Mesenchymal stem cell (in vitro differentiated cells and primary cell): ENCODE measurements around the gene GSTT2.

Experiments used
- DNase-seq: peaks from one replicate; pipeline ENCODE4 v3.0.0-alpha.2; 2013
- H2AFZ ChIP-seq: one replicate; pipeline ENCODE4 v1.6.1; 2013; ENCODE audit warnings: low read depth, mild to moderate bottlenecking, control low read depth, inconsistent platforms, low read length, moderate library complexity
- H2AK5ac ChIP-seq: 2 replicates; pipeline ENCODE4 v1.6.1; 2013; ENCODE audit warnings: low read length, moderate library complexity, mild to moderate bottlenecking, inconsistent platforms; ENCODE audit not compliant: severe bottlenecking
- H2BK120ac ChIP-seq: one replicate; pipeline ENCODE4 v1.6.1; 2013; ENCODE audit warnings: low read depth, mild to moderate bottlenecking, inconsistent platforms, low read length, moderate library complexity
- H2BK12ac ChIP-seq, 2 experiments: one replicate each; pipeline ENCODE4 v1.6.1; 2013; ENCODE audit warnings: inconsistent platforms in 2 of 2, low read length in 2 of 2, mild to moderate bottlenecking in 2 of 2, moderate library complexity in 2 of 2, control low read depth in 1 of 2
- H2BK15ac ChIP-seq: one replicate; pipeline ENCODE4 v1.6.1; 2013; ENCODE audit warnings: mild to moderate bottlenecking, low read depth, inconsistent platforms; ENCODE audit not compliant: poor library complexity, severe bottlenecking
- H2BK5ac ChIP-seq: 2 replicates; pipeline ENCODE4 v1.6.1; 2013; ENCODE audit warnings: low read depth, mild to moderate bottlenecking, low read length, control low read depth, inconsistent platforms; ENCODE audit not compliant: poor library complexity, severe bottlenecking
- H3K14ac ChIP-seq, 2 experiments: one replicate each; pipeline ENCODE4 v1.6.1; 2013; ENCODE audit warnings: inconsistent platforms in 2 of 2, low read length in 2 of 2, control low read depth in 1 of 2, mild to moderate bottlenecking in 1 of 2, moderate library complexity in 1 of 2
- H3K18ac ChIP-seq, 2 experiments: one replicate each; pipeline ENCODE4 v1.6.1; 2013; ENCODE audit warnings: inconsistent platforms in 2 of 2, low read length in 2 of 2, control low read depth in 1 of 2, low read depth in 1 of 2, mild to moderate bottlenecking in 1 of 2
- H3K23ac ChIP-seq, 2 experiments: one replicate each; pipeline ENCODE4 v1.6.1; 2013; ENCODE audit warnings: inconsistent platforms in 2 of 2, low read length in 2 of 2, mild to moderate bottlenecking in 2 of 2, moderate library complexity in 2 of 2, control low read depth in 1 of 2
- H3K27ac ChIP-seq: 2 replicates; pipeline ENCODE4 v1.5.1; 2013; ENCODE audit warnings: mild to moderate bottlenecking, moderate library complexity, low read length, control low read depth, inconsistent platforms; ENCODE audit not compliant: poor library complexity, severe bottlenecking
- H3K27me3 ChIP-seq, 2 experiments: 2 replicates each; pipeline versions ENCODE4 v1.6.1 to v1.7.0; 2013; ENCODE audit warnings: low read length in 2 of 2, mild to moderate bottlenecking in 2 of 2, moderate library complexity in 2 of 2, control low read depth in 1 of 2, inconsistent platforms in 1 of 2; ENCODE audit not compliant: control insufficient read depth in 1 of 2, insufficient read depth in 1 of 2
- H3K36me3 ChIP-seq, 2 experiments: 2 replicates each; pipeline versions ENCODE4 v1.6.1 to v1.7.0; 2013; ENCODE audit warnings: low read length in 2 of 2, control low read depth in 1 of 2, inconsistent platforms in 1 of 2, low read depth in 1 of 2, mild to moderate bottlenecking in 1 of 2; ENCODE audit not compliant: insufficient read depth in 2 of 2, control insufficient read depth in 1 of 2
- H3K4ac ChIP-seq, 2 experiments: one replicate each; pipeline ENCODE4 v1.6.1; 2013; ENCODE audit warnings: inconsistent platforms in 2 of 2, low read length in 2 of 2, mild to moderate bottlenecking in 2 of 2, moderate library complexity in 2 of 2, control low read depth in 1 of 2, low read depth in 1 of 2
- H3K4me1 ChIP-seq: 2 replicates; pipeline ENCODE4 v1.6.1; 2013; ENCODE audit warnings: low read depth, low read length, control low read depth; ENCODE audit not compliant: control insufficient read depth, insufficient read depth
- H3K4me2 ChIP-seq: 2 replicates; pipeline ENCODE4 v1.6.1; 2013; ENCODE audit warnings: low read length, mild to moderate bottlenecking, inconsistent platforms; ENCODE audit not compliant: poor library complexity, severe bottlenecking
- H3K4me3 ChIP-seq, 2 experiments: 2 replicates each; pipeline versions ENCODE4 v1.5.1 to v1.7.0; 2013; ENCODE audit warnings: low read length in 2 of 2, mild to moderate bottlenecking in 2 of 2, control low read depth in 1 of 2, low read depth in 1 of 2; ENCODE audit not compliant: insufficient read depth in 1 of 2
- H3K79me1 ChIP-seq: replicated peaks from 2 replicates; pipeline ENCODE4 v1.6.1; 2013; ENCODE audit warnings: mild to moderate bottlenecking, control low read depth, low read length, inconsistent platforms; ENCODE audit not compliant: poor library complexity, severe bottlenecking
- H3K9ac ChIP-seq: 2 replicates; pipeline ENCODE4 v1.7.0; 2013; ENCODE audit warnings: mild to moderate bottlenecking, low read length, moderate library complexity
- H3K9me3 ChIP-seq: 2 replicates; pipeline ENCODE4 v1.7.0; 2013; ENCODE audit warnings: mild to moderate bottlenecking, low read length; ENCODE audit not compliant: control insufficient read depth
- H4K8ac ChIP-seq: one replicate; pipeline ENCODE4 v1.6.1; 2013; ENCODE audit warnings: inconsistent platforms, mild to moderate bottlenecking, low read length, moderate library complexity
- H4K91ac ChIP-seq: one replicate; pipeline ENCODE4 v1.6.1; 2013; ENCODE audit warnings: mild to moderate bottlenecking, low read length, inconsistent platforms
- WGBS: methylation state at CpG from one replicate; pipeline ENCODE4 v1.1.7; 2013; ENCODE audit warnings: mixed read lengths; 5-methylcytosine and 5-hydroxymethylcytosine counted together

GSTT2 gene

DNA sequence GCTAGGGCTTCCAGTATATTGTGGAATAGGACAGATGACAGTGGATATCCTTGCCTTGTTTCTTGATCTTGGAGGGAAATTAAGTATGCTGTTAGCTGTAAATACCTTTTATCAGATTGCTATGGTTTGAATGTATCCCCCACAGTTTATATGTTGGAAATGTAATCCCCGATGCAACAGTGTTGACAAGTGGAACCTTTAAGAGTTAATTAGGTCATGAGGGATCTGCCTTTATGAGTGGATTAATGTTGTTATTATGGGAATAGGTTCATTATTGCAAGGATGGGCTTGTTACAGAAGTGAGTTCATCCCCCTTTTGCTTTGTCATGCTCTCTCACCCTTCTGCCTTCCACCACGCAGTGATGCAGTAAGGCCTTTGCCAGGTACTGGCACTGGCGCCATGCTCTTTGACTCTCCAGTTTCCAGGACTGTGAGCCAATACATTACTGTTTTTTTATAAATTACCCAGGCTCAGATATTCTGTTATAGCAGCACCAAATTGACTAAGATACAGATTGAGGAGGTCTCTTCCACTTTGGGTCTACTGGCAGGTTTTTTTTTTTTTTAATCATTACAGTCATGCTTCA is 47.5 kb downstream of the GSTT2 start:
- H3K79me1 ChIP-seq: peaks cover 37% of the 10 kb centered on the region
- H2BK12ac ChIP-seq: no peak overlapping the region
- peaks cover 6 to 14% of the 10 kb centered on the region in 2 experiments for H3K36me3 ChIP-seq
- no peak overlapping the region for H2BK120ac ChIP-seq
- peaks cover 12% of the 10 kb centered on the region for H3K9me3 ChIP-seq
- H3K27ac ChIP-seq: no peak overlapping the region
- no peak overlapping the region for H3K4me2 ChIP-seq
- no peak overlapping the region for H2AFZ ChIP-seq
- no peak overlapping the region for H4K91ac ChIP-seq
- DNase-seq: no peak
- H3K23ac ChIP-seq: no peak overlapping the region
- no peak overlapping the region for H3K9ac ChIP-seq
- no peak overlapping the region for H3K4me3 ChIP-seq
- no peak overlapping the region for H3K18ac ChIP-seq
- no peak overlapping the region for H2BK15ac ChIP-seq
- 89% methylated on average over 3 of the region's 3 CpGs for WGBS
- no peak overlapping the region for H4K8ac ChIP-seq
- H2BK5ac ChIP-seq: no peak overlapping the region
- no peak overlapping the region for H2AK5ac ChIP-seq
- no peak overlapping the region for H3K4ac ChIP-seq
- H3K4me1 ChIP-seq: peaks cover 9% of the 10 kb centered on the region
- H3K14ac ChIP-seq: no peak overlapping the region
- H3K27me3 ChIP-seq: no peaks in the 10 kb centered on the region

DNA sequence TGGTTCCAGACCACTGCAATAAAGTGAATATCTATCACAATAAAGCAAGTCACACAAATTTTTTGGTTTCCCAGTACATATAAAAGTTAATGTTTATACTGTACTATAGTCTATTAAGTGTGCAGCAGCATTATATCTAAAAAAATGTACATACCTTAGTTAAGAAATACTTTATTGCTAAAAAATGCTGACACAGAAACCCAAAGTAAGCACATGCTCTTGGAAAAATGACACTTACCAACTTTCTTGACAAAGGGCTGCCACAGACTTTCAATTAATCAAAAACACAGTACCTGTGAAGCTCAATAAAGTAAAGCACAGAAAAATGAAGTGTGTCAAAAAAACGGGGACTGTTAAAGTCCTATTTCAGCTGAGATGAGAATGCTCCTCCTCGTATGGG is 48.1 kb downstream of the GSTT2 start:
- H4K91ac ChIP-seq: no peak overlapping the region
- H3K4me2 ChIP-seq: no peak overlapping the region
- no peak overlapping the region for H2AFZ ChIP-seq
- no peak overlapping the region for H3K14ac ChIP-seq
- H2BK15ac ChIP-seq: no peak overlapping the region
- H3K27ac ChIP-seq: no peak overlapping the region
- H2BK120ac ChIP-seq: no peak overlapping the region
- no peak overlapping the region for H3K9ac ChIP-seq
- peaks cover 12% of the 10 kb centered on the region for H3K9me3 ChIP-seq
- H3K4me1 ChIP-seq: peaks cover 9% of the 10 kb centered on the region
- H3K18ac ChIP-seq: no peak overlapping the region
- WGBS: 76% methylated on average over 2 of the region's 2 CpGs
- no peak overlapping the region for H2BK12ac ChIP-seq
- no peak overlapping the region for H3K4ac ChIP-seq
- no peak overlapping the region for H3K4me3 ChIP-seq
- peaks cover 6 to 14% of the 10 kb centered on the region in 2 experiments for H3K36me3 ChIP-seq
- H2AK5ac ChIP-seq: no peak overlapping the region
- no peak overlapping the region for H2BK5ac ChIP-seq
- DNase-seq: no peak
- peaks cover 37% of the 10 kb centered on the region for H3K79me1 ChIP-seq
- no peaks in the 10 kb centered on the region for H3K27me3 ChIP-seq
- H3K23ac ChIP-seq: no peak overlapping the region
- H4K8ac ChIP-seq: no peak overlapping the region

DNA sequence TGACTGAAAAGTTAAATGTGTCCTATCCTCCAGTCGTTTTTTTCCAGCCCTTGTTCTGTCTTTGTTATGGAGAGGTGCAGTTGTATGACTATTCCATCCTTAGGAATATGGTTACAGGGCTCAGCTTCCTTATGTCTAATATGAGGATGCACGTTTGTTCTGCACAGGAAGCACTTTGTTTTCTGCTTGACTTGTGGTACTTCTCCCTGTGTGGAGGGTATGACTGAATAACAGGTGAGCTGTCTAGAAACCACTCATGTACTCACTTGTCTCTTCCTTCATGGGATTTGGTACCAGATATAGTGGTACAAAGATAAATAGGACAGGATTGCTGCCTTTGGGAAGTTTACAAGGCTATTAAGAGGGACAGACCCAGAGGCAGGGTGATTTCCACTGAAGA is 48.6 kb downstream of the GSTT2 start:
- Histone ChIP-seq H2BK15ac (no peak overlapping the region), H3K18ac (no peak overlapping the region), H4K91ac (no peak overlapping the region), H3K79me1 (peaks cover 40% of the 10 kb centered on the region), H3K4me3 (no peak overlapping the region), H3K14ac (no peak overlapping the region), H3K4me2 (no peak overlapping the region), H2AK5ac (peak overlapping the region; percentile 8), H3K4ac (no peak overlapping the region), H2BK5ac (no peak overlapping the region), H3K4me1 (peaks cover 9% of the 10 kb centered on the region), H2AFZ (no peak overlapping the region), H2BK120ac (no peak overlapping the region), H3K27me3 (no peaks in the 10 kb centered on the region), H2BK12ac (no peak overlapping the region), H3K36me3 (peaks cover 6 to 14% of the 10 kb centered on the region in 2 experiments), H4K8ac (peak overlapping the region; percentile 36), H3K27ac (no peak overlapping the region), H3K9me3 (peaks cover 12% of the 10 kb centered on the region), H3K23ac (no peak overlapping the region), H3K9ac (no peak overlapping the region)
- no peak for DNase-seq
- WGBS: 21% methylated on average over 2 of the region's 2 CpGs

DNA sequence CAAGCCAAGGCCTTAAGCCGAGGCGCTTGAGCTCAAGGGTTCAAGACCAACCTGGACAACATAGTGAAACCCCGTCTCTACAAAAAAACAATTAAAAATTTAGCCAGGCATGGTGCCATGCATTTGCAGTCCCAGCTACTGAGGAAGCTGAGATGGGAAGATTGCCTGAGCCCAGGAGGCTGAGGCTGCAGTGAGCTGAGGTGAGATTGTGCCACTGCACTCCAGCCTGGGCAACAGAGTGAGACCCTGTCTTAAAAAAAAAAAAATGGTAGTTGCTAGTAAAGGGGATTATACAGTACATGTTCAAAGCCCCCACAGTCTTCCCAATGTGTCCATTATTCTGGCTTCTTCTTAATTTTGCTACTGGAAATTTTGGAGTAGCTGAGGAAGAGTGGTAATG is 49.4 kb downstream of the GSTT2 start:
- Histone ChIP-seq H3K4me2 (no peak overlapping the region), H2BK120ac (no peak overlapping the region)

More for the DNA sequence above, 49.4 kb downstream of the GSTT2 start:
- Histone ChIP-seq H3K36me3 (peaks cover 6 to 14% of the 10 kb centered on the region in 2 experiments), H2BK15ac (no peak overlapping the region), H3K27me3 (no peaks in the 10 kb centered on the region), H2BK5ac (no peak overlapping the region), H3K79me1 (peaks cover 44% of the 10 kb centered on the region), H3K9me3 (peaks cover 6% of the 10 kb centered on the region), H3K27ac (no peak overlapping the region), H3K23ac (no peak overlapping the region), H2BK12ac (no peak overlapping the region), H4K8ac (no peak overlapping the region), H3K14ac (no peak overlapping the region), H4K91ac (no peak overlapping the region), H3K9ac (no peak overlapping the region), H3K4me1 (peaks cover 9% of the 10 kb centered on the region), H2AFZ (no peak overlapping the region), H3K4me3 (no peak overlapping the region), H3K4ac (no peak overlapping the region), H2AK5ac (no peak overlapping the region), H3K18ac (no peak overlapping the region)
- WGBS: 100% methylated on average over 3 of the region's 3 CpGs
- DNase-seq: no peak
